ENCODE measurements around the gene NTNG1.

DNA sequence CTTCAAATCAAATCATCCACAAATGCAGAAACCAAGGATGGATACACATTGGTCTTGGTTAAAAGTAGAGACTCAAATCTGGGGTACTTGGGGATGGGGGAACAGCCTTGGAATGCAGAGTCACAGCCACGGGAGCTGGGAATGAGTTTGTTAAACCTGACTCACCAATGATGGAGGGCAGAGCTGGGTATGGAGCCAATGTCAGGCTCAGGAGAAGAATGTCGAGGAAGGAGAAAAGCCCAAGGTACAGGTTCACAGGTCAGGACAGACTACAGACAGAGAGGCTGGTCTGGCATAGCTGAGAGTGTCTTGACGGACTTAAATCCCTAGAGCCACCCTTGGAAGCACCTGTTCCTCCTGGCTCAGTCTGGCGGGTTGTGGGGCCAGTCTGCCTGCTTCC lies 237.6 kb downstream of the NTNG1 start:
- TF ChIP-seq, protein P1, sequence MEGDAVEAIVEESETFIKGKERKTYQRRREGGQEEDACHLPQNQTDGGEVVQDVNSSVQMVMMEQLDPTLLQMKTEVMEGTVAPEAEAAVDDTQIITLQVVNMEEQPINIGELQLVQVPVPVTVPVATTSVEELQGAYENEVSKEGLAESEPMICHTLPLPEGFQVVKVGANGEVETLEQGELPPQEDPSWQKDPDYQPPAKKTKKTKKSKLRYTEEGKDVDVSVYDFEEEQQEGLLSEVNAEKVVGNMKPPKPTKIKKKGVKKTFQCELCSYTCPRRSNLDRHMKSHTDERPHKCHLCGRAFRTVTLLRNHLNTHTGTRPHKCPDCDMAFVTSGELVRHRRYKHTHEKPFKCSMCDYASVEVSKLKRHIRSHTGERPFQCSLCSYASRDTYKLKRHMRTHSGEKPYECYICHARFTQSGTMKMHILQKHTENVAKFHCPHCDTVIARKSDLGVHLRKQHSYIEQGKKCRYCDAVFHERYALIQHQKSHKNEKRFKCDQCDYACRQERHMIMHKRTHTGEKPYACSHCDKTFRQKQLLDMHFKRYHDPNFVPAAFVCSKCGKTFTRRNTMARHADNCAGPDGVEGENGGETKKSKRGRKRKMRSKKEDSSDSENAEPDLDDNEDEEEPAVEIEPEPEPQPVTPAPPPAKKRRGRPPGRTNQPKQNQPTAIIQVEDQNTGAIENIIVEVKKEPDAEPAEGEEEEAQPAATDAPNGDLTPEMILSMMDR (IDR thresholded peaks at IDR 0.05), result no peak
- no peak for TF ChIP-seq EP300 (IDR thresholded peaks at IDR 0.05)

Measured in esophagus muscularis mucosa (tissue), 3 donors.